D721Med (cell line): Measurements from ENCODE around the gene SYNGR1.
"Not testable (repeated sequence)": the region's sequence is repeated elsewhere in the genome, so short reads cannot be mapped to it uniquely, and the experiment has no call there.

Source experiments
- DNase-seq: peaks from one replicate; pipeline ENCODE4 v3.0.0; 2011; ENCODE audit warnings: low spot score; ENCODE audit not compliant: insufficient read length
- FAIRE-seq: peaks from 2 replicates; lab custom pipeline; 2011; peaks lifted over from hg19 to GRCh38; lab: Jason Lieb, UNC
- TF ChIP-seq, protein P1 (sequence below): IDR thresholded peaks from 2 replicates; pipeline ENCODE4 v1.5.1; 2012; ENCODE audit warnings: mild to moderate bottlenecking, control low read depth; ENCODE audit not compliant: insufficient read depth; ENCODE audit errors: missing control alignments

Gene SYNGR1

DNA sequence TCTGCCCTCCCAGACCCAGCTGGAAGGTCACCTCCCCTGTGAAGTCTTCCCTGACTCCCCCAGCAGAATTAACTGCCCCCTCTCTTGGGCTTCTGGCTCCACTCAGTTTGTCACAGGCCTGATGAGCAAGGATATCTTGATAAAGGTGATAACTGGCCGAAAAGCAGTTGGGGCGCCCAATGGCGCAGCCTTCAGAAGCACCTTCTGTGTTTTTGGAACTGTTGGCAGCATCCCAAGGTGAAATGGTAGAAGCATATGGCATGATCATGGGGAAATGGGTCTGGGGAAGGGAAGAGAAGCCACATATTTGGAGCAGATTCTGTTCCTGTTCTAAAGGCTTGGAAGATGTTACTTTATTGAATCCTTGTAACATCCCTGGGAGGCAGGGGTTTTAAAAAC, 47.0 kb downstream of the SYNGR1 start:
- TF ChIP-seq, protein P1, sequence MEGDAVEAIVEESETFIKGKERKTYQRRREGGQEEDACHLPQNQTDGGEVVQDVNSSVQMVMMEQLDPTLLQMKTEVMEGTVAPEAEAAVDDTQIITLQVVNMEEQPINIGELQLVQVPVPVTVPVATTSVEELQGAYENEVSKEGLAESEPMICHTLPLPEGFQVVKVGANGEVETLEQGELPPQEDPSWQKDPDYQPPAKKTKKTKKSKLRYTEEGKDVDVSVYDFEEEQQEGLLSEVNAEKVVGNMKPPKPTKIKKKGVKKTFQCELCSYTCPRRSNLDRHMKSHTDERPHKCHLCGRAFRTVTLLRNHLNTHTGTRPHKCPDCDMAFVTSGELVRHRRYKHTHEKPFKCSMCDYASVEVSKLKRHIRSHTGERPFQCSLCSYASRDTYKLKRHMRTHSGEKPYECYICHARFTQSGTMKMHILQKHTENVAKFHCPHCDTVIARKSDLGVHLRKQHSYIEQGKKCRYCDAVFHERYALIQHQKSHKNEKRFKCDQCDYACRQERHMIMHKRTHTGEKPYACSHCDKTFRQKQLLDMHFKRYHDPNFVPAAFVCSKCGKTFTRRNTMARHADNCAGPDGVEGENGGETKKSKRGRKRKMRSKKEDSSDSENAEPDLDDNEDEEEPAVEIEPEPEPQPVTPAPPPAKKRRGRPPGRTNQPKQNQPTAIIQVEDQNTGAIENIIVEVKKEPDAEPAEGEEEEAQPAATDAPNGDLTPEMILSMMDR = no peak
- no peak for DNase-seq
- no peak for FAIRE-seq

DNA sequence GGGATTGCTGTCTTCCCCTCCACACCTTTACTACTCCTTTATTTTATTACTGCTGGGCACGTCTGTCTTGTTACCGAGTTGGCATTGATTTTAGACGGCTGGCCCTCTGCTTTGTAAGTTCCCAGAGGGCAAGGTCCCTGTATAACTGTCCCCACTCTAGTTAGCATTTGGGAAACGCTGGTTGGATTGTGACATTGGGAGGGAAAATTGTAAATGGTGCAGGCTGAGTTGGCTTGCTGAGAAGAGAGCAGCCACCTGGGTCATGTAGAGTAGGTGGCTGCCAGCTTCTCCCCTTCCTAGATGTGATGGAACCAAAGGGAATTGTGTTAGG, 51.5 kb downstream of the SYNGR1 start:
- TF ChIP-seq, protein P1 = no peak
- FAIRE-seq = no peak
- DNase-seq = no peak

DNA sequence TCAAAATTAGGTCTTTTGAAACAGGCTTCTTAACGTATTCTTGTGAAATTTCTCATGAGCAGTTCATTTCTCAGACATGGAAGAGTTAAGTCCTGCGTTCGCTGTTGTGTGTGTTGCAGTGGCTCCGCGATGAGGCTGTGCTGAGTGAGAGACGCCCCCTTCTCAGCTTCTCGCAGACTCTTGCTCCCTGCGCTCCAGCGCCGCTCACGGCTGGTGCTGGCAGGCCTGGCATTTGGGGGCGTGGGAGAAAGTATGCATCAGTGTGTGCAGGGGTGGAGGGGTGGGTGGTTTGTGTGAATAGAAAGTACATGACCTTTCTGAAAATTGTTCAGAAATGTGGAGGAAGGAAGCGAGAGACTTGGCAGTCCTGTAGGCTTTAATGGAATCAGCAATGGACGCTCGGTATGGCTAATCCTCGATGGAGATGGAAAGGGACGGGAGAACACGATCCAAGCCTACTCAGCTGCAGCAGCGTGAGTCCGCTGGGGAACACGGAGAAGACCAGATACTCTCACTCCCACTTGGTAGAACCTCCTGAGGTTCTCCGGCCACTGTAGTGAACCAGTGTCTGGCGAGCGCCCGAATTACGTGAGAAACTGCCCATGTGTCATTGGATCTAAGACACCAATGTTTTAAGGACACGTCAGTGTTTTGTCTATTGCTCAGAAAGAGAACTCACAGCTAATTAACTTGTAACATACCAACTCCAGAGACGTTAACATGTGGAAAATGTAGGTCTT, 55.7 kb downstream of the SYNGR1 start:
- DNase-seq = no peak
- no peak for FAIRE-seq
- TF ChIP-seq, protein P1 = no peak

DNA sequence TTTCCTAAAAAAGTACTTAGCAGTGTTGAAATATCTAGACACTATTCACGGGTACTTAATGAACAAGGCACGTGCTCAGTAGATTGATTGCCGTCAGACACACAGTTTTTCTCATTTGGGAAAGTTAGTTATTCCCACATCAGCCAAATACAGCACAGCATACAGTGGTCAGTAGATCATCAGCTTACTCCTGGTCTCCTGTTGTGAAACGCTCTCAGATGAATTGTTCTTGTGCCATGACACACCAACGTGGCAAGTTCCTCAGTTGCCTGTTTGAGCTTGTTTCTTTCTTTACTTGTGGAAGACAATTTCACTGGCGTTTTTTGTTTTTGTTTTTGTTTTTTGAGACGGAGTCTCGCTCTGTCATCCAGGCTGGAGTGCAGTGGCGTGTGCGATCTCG, 58.4 kb downstream of the SYNGR1 start:
- FAIRE-seq (no peak), DNase-seq (no peak)
- TF ChIP-seq, protein P1 = no peak

DNA sequence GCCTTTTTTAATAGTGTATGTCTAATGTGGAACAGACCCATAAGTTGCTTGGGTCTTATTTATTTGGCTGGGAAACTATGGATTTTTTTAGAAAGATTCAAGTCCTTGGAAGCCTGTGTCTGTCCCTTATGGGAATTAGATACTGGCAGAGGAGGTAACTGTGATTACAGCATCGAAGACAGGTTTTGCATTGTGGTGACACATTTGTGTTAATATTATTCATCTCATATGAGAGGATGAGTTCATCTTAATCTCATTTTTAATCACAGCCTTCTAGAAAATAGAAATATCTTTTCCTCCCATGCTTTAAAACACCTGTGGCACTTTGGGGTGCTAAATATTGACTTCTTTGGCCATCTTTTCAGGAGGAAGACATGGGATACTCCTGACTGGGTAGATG, 59.0 kb downstream of the SYNGR1 start:
- DNase-seq (no peak), FAIRE-seq (no peak)
- TF ChIP-seq, protein P1 = no peak

DNA sequence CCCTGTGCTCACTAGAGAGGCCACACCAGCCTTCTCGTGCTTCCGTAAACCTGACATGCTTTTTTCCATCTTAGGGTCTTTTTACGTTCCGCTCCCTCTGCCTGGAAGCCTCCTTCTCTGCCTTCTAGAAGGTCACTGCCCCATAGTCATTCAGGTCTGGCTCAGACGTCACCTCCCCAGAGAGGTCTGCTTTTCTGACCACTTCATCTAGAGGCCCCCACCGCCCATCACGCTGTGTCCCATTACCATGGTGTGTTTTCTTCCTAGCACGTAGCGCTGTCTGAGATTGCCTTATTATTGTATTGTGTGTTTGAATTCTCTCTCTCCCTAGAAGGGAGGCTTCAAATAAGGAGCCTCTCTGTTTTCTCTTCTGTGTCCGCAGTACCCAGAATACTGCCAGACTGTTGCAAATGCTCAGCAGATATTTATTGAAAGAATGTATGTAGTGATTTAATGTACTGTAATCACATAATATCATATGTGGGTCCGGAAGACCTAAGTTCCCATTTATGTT, 59.8 kb downstream of the SYNGR1 start:
- FAIRE-seq = no peak
- TF ChIP-seq, protein P1 = no peak
- DNase-seq = no peak

DNA sequence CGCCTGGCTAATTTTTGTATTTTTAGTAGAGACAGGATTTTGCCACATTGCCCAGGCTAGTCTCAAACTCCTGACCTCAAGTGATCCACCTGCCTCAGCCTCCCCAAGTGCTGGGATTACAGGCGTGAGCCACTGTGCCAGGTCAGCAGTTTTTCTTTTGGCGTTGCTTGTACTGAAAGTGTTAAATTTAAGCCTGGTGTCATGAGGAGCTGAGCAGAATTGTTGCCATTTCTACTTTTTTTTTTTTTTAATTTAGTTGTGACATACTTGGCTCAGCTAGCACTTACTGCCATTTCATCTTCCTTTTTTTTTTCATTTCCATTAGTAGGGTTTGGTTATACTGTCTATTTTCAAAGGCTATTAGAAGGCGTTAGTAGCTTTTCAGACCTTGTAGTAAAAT, 60.5 kb downstream of the SYNGR1 start:
- DNase-seq = no peak
- TF ChIP-seq, protein P1 = no peak
- no peak for FAIRE-seq

DNA sequence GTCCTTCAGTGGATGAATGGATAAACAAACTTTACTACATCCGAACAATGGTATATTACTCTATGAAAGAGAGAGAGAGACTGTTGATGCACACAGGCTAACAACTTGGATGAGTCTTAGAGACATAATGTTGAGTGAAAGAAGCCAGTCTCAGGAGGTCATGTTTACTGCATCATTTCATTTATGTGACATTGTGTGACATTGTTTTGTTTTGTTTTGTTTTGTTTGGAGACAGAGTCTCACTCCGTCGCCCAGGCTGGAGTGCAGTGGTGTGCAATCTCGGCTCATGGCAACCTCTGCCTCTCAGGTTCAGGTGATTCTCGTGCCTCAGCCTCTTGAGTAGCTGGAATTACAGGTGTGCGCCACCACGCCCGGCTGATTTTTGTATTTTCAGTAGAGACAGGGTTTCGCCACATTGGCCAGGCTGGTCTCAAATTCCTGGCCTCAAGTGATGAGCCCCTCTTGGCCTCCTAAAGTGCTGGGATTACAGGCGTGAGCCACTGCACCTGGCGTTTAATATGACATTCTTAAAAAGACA, 62.1 kb downstream of the SYNGR1 start:
- not testable (repeated sequence) for DNase-seq, FAIRE-seq

DNA sequence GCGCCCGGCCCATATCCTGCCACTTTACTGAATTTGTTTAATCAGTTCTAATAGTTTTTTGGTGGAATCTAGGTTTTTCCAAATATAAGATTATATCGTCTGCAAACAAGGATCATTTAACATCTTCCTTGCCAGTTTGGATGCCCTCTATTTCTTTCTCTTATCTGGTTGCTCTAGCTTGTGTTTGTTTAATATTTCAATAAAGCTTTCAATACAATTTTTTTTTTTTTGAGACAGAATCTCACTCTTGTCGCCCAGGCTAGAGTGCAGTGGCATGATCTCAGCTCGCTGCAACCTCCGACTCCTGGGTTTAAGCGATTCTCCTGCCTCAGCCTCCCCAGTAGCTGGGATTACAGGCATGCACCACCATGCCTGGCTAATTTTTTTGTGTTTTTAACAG, 63.4 kb downstream of the SYNGR1 start:
- not testable (repeated sequence) for FAIRE-seq, DNase-seq
